HG03139 (cell line): Measurements from ENCODE around the gene TMEM200C.

ENCODE experiments used
- ATAC-seq: cut with Tn5 transposase; IDR thresholded peaks from one replicate; pipeline ENCODE4 v1.9.1; 2021; ENCODE audit not compliant: unreplicated experiment

TMEM200C gene

DNA sequence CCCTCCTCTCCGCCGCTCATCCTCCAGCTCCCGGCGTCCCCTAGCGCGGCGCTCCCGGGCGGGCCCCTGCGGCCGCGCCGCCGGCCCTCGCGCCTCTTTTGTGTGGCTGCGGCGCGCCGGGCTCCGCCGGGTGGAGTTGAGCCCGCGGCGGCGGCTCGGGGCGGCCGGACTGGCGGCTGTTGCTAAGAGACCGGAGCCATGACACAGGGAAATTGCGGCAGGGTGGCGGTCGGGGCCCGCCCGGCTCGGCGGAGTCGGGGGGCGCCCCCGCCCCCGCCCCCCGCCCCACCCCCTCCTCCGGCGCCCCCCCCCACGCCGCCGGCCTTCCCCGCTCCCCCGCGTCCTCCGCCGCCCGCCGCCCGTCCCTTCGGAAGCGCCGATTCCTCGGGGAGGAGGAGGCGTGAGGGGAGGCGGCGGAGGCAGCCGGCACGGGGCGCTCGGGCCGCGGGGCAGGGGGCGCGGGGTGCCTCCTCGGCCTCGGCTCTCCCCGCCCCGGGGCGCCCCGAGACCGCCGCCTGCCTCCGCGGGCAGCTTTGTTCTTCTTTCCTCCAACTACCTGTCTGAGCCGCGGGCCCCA, at the start of gene TMEM200C:
TMEM200C (minus strand) TSS at position 224 of the 577 bp plus-strand sequence. CDS start 3,459 bp downstream, outside the sequence.
- ATAC-seq, result no peak

DNA sequence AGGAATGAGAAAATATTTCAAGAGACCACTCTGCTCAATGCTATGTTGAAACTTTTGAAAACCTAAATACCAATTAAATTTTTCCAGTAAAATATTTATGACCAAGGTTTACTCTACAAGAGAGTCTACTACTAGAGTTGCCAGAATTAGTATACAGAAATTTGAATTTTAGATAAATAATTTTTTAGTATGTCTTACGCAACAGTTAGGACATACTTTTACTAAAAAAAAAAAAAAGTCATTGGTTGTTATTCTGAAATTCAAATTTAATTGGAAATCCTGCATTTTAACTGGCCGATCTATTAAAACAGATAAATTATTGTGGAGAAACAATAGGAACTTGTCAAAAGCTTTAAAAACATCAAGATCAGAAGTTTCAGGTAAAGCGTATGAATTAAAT, 49.1 kb upstream of the TMEM200C start:
- ATAC-seq, result no peak

DNA sequence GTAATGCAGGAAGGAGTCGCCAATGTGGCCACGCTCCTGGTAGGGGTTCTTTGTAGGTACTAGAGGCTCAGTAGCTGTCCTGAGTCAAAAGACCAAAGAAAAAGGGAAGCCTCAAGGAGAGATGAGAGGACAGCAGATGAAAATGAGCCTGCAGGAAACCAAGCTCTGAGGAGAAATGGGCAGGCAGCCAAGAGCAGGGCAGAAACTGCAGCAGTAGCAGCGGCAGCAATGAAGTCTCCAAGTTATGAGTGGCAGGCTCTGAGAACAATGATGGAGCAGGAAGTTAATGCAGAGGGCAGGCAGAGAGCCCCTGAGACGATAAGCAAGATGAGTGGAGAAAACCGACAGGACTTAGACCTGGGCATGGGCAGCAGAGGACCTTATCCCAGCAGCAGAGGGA, 48.2 kb upstream of the TMEM200C start:
- ATAC-seq, result no peak

DNA sequence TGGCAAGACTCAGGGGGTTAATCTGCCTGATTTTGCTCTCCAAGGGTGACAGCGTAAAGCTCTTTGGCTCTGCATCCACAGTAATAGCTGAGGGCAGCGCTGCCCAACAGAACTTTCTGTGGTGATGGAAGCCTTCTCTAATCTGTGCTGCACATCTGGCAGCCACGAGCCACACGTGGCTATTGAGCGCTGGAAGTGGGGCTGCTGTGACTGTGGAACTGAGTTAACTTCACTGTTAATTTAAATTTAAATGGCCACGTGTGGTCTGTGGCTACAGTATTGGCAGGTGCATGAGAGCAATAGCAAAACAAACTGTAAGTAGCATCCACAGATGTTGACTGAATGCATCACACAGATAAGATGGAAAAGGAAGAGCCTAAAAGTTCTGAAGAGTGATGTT, 47.3 kb upstream of the TMEM200C start:
- ATAC-seq, result no peak

DNA sequence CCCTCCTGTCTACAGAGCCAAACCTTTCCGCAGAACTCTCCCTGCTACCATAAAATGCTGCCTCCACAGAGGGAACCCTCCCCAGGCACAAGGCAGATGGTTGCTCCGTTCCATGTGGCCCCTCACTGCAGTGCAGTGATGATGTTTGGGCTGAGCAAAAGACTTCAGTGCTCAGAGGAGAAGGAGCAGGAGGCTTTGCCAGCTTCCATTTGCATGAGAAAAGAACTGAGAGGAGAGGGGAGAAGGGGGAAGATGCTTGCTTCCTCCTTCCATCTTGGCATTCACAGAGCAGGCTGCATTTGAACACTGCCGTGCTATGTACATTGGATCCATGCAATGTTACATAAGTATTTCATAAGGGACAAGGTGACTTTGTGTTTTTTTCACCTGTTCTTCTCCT, 46.6 kb upstream of the TMEM200C start:
- no peak for ATAC-seq

DNA sequence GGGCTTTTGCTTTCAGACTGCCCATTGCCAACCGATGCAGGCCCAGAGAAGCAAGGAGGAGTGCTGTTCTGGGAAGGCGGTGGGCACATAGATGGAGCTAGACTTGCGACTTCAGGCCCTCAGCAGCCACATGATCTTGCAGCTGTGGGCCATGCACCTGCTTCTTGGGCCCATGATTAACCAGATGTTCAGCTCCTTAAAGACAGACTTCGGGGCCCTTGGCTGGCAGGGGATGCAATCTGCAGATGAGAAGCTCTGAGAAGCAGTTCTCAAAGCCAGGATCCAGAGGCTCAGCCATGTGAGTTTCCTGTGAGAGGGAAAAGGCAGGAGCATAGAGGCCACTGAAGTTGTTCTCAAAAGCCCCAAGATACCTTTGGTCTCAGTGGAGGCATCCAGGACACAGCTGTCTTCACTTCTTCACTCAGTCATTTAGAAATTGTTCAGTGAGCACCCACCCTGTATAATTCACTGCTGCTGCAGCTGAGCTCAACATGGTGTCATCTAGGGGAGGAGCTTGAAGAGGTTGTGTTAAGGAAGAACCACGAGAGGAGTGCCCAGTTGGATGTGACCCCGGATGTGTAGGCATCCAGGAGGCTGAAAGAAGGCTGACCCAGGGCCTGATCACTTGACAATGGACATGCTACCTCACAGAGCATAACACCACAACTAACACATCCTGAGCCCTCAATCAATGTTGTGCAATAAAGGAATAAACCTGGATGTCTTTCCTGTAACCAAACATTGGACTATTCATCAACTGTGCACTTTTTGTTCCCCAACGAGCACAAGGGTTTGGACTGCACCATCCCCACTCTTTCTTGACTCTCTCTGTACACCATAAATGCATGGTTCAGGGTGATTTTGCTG, 44.7 kb upstream of the TMEM200C start:
- no peak for ATAC-seq

DNA sequence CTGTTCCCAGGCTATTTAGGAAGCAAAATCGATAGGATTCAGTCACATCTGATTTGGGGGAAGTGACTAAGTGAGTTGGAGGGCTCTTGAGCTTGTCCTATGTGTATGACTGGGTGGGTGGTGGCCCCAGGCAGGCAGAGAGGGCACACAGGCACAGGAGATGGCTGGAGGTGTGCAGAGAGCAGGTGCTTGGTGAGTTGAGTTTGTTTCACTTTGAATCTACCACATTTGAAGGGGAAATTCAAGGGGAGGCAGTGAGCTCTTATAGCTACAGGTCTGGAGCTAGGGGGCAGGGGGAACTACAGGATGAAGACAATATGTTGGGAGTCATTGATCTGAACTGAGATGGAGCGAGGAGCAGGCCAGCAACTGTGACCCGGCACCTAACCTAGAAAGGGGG, 42.5 kb upstream of the TMEM200C start:
- no peak for ATAC-seq

DNA sequence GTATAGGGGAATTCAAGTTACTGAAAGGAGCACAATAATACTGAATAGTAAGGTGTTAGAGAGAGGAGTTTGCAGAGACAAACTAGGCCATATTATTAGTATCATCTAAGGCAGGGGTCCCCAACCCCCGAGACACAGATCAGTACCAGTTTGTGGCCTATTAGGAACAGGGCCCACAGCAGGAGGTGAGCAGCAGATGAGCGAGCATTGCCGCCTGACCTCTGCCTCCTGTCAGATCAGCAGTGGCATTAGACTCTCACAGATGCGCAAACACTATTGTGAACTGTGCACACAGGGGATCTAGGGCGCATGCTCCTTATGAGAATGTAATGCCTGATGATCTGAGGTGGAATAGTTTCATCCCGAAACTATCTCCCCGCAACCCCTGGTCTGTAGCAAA, 41.8 kb upstream of the TMEM200C start:
- ATAC-seq, result no peak

DNA sequence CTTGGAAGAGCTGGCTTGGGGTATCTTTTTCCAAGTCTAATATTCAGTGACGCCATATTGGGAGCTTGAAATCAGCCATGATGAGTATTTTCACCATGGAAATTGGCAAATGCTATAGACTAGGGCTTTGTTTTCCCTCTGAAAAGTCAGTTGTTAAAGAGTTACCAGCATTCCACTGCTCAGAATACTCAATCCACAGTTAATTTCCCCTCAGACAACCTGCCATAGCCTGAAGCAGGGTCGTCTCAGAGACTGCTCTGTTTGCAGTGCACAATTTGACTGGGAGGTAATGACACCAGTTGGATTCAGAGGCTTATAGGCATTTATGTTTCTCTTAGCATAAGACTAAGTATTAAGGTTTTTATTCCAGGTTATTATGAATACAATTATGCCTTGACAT, 35.5 kb upstream of the TMEM200C start:
- no peak for ATAC-seq

DNA sequence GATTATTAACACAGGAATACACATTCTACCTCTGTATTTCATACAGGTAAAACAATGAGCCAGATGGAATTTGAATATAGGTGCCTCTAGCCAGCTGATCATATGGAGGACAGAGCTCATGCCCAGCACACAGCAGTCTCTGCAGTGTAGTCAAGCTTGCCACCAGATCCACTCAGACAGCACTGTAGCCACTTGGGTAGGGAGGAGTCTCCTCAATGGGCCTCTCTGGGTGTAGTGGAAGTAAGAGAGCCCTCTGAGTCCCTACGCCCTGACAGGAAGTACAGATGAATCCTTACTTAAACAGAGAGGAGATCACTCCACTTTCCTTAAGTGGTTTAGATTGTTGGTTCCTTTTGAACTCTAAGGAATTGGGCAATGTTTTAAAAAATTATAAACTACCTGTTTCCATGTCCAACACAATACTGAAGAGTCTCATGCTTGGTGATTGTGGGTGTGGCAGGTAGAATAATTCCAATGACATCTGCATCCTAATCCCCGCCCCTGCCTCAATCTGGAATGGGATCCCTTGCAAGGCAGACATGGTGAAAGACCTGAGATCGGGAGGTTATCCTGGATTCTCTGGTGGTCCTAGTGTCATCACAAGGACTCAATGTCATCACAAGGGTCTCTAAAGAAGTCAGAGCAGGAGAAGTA, 23.0 kb upstream of the TMEM200C start:
- ATAC-seq, result no peak

DNA sequence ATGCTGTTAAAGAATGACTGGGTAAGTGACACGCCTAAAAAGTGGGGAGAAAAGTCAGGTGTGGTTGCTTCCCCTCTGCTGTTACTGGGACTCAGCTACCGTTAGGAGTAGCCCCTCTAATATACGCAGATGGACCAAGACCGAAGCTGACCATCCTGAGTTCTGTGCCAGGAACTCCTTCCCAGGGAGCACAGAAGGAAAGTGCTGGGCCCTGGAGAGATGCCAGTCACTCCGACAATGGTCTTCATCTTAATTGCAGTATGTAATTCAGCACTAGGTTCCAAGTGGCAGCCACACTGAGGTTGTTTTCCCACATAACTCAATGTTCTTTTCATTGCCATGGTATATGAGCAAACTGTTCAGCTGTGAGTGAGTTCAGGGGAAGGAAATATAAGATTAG, 19.6 kb upstream of the TMEM200C start:
- ATAC-seq, result no peak

DNA sequence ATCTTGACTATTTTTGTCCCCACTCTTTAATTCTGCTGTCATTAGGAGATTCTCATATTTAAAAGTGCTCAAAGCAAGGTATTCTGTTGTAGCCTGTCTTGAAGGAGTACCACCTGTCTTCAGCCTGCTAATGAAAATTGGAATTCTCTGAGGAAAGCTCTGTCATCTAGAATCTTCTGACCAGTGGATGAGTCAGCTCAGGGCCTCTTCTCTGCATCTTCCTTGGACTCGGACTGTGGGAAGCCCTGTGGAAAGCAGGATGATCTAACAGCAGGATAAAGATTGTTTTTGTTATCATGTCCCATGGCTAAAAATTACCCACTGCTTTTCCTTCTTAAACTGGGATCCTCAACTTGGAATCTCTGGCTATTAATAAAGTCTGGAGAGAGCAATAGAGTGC, 18.7 kb upstream of the TMEM200C start:
- ATAC-seq, result no peak

DNA sequence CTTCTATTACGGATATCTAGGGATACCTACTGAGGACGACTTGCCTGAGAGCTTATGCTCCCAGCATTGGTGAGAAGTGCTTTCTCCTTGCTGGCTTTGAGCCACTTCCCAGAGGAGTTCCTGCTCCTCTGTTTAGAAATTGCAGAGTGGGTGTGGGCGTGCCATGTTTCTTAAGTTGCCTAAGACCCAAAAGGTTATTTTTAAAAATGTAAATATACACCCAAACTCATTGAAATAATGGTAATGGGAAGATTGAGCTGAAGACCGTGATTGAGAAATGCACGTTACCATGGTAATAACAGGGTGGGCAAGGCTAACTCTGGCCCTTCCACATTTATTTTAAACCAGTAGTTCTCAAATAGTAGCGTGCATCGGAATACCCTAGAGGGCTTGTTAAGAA, 17.2 kb upstream of the TMEM200C start:
- ATAC-seq, result no peak

DNA sequence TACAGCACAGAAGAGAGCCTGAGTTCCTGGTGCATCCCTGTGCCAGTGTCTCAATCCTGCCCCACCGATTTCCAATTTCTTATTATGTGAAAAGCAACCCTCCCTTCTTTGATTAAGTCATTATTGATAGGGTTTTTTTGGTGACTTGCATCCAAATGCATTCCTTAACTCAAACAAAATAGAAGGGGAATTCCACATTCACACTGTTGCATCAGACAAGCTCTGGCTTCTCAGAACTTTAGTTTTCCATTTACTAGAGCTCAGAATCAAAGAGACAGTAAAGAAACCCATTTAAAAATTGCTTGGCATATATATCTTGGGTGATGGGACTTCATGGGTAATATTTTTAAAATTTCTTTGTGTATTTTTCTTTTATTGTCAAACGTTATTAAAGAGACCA, 13.8 kb upstream of the TMEM200C start:
- no peak for ATAC-seq

DNA sequence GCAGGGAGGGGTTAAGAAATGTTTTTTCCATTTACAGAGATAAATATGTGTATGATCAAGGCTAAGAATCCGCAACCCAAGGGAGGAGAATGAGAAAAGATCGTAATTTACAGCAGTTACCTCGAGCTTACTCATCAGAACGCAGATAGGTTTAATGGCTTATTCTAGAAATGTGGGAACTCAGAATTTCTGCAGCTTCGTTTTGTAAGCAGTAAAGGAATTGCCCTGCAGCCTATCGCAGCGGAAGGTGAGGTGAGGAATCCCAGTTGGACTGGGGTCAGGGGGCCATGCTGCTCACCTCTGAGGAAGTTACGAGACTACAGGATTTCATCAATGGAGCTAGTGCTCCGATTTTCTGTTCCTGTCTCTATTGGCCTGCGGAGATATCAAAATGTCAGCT, 8.1 kb upstream of the TMEM200C start:
- ATAC-seq, result no peak

DNA sequence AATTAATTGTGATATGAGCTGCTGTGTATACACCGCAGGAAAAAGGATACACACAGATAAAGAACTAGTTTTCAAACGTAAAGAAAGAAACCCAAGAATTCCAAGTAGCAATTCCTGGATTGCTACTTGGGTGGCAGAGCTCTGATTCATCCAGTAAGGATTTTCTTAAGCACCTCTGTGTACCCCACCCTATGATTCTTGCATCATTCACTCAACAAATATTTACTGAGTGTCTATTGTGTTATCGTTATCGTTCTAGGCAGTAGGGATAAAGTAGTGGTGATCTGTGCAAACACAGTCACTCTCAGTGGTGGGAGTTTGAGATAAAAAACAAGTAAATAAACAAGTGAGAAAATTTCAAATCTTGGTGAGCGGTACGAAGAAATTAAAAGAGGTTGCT, 4.9 kb upstream of the TMEM200C start:
- no peak for ATAC-seq

DNA sequence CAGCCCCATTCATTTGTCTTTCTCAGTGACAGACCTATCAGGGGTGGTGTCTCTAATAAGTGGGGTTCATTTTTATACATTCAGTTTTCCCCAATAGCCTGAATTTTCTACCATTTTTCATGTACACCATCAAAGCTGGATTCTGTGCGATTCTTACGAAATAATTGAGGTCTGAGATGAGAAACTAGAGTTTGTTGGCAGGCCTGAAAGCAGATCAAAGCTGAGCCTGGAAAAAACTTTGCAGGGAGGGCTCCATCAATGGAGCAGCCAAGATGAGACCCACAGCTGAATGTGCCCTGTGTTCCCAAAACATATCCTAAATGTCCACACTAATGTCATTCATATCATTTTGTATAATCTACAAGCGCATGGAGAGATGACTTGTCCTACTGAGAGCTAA, 4.5 kb upstream of the TMEM200C start:
- no peak for ATAC-seq

DNA sequence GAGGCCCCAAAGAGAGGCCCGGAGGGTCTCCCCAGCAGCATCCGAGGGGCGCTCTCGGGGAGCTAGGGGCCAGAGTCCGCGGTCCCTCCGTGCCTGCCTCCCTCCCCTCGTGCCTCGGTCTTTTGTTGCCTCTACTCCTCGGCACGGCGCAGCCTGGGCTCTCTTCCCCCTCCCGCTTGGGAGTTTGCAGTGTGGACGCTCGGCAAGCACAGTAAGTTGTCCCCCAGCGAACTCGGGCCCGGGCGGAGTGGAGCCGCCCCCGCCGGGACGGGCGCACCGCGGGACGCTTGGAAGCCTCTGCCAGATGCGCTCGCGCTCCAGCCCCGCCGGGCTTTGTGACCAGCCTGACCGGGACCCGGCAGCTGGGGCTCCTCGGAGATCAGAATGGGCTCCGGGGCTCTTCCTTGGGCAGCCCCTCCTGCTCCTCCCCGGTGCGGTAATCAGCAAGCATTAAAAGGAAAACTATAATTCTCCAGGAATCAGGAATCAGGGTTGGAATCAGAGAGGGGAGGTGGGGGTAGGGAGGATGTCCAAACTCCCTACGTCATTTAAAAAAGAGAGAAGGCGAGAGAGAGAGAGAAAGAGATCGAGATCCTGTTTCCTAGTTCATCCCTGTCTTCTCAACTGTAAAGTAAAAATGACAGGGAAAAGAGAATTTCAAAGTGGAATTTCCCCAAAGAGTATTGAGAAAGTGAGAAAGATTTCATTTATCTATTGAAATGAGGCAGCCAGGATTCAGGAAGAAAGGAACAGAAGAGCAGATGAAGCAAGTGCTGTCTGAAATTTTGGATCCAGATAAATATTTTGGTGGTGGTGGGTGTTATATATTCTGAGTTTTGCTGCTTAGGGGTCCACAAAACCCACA, 786 bp upstream of the TMEM200C start:
- ATAC-seq, result no peak

DNA sequence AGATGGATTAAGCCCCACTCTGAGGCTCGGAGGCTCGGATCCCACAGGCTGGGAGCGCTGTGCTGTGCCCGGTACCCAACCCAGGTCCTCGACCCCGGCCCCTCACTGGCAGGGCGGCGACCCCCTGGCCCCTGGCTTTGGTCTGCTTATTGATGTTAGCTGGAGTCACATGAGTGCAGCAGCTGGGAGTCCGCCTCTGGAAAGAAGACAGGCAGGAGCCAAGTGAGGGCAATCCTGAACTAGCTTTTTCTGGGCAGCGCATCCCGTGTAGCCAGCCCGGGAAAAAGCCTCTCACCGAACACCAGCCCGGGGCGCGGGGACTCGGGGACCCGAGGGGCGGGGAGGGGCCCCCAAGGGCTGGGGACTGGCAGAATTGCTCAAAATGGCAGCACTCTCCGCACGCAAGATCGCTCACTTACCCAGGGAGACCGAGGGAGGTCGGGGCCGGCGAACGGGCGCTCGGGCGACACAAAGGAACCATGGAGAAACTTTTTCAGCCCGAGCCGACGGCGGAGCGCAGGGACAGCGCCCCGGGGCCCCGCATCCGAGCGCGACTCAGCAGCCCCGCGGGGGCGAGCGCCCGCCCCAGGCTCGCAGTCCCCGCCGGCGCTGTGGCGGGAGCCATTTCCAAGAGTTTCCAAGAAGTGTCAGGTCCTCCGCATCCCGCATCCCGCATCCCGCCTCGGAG, 567 bp downstream of the TMEM200C start:
- no peak for ATAC-seq

DNA sequence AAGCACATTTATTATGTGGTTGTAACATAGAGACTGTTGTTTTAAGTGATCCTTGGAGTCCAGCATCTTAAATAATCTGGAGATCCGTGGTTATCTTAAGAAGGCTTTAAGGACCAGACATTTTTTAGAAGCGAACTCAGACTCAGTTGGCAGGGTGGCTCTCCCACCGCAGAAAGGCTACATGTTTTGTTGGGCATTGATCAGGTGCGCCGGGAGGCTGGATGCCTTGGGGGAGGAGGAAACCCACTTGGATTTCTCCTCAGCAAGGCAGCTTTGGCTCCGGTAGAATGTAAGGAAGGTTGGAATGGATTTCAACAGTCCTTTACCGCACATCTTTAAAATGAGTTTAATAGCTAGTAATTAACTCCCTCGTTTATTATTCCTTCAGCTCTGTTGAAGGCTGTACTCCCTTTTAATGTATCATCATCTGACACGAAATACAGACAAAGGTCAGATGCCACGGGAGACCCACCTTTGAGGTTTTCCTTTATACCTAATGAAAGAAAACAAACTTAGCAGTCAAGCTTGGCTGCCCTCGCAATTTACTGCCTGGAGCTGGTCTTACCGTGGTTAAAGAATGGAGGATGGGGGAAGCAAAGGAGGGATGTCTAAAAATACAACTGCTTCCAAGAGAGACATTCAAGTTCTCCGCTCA, 1.2 kb downstream of the TMEM200C start:
- no peak for ATAC-seq
